HG02852 (cell line): ENCODE measurements around the gene OAS2.

Experiments
- ATAC-seq: cut with Tn5 transposase; IDR thresholded peaks from one replicate; pipeline ENCODE4 v1.9.1; 2021; ENCODE audit warnings: mild to moderate bottlenecking, moderate library complexity; ENCODE audit not compliant: unreplicated experiment

OAS2 gene

DNA sequence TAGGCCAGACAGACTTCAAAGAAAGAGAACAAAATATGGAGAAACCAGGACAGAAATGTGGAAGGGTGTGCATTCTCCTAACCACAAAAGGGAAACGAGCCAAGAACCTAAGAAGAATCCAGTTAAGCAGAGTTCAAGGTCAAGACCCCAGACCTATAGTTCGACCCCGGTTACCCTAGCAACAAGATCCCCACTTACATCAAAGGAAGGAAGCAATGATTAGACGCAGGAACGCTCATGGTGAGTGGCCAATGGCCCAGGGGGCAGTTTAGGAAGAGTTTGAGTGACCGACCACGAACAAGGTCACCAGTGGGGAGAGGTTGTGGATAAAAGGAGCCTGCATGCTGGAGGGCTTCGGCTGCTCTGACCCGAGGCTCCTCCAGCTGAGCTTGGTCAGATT lies 36.2 kb downstream of the OAS2 start:
- no peak for ATAC-seq

- no peak for ATAC-seq
These were observed 38.5 kb downstream of the OAS2 start for GRCh38 chr12:113016796-113017195.

- ATAC-seq = no peak
These were observed 40.7 kb downstream of the OAS2 start for GRCh38 chr12:113019025-113019424.

GRCh38 chr12:113021500-113021899 lies 43.2 kb downstream of the OAS2 start:
- no peak for ATAC-seq

DNA sequence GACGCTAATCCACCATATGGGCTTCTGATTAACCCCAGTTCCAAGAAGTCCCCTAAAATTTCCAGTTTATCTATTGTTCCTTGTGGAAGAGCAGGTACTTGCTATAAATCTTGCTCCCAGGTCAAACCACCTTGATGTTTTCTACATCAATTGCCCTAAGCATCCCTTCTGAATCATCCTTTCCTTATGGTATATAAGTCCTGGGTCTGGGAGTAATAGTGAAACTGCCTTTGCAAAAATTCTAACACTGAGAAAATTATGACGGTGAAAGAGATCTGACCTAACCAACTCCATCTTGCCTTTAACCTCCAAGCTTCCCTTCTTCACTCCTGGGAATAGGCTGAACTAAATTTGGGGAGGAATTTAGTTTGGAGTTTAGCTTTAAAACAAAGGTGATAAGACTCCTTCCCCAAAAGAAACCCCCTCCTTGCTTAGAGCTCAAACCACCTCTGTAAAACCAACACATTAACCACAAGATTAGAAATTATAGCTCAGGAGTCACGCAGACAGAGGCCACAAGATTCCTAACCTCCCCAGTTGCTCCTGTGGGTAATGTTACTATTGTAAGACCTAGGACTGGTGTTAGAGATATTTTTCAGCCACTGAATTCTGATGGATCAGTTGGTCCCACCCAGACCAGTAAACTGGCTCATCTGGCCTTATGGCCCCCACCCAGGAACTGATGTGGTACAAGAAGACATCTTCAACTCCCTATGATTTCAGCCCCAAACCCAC lies 44.4 kb downstream of the OAS2 start:
- no peak for ATAC-seq

DNA sequence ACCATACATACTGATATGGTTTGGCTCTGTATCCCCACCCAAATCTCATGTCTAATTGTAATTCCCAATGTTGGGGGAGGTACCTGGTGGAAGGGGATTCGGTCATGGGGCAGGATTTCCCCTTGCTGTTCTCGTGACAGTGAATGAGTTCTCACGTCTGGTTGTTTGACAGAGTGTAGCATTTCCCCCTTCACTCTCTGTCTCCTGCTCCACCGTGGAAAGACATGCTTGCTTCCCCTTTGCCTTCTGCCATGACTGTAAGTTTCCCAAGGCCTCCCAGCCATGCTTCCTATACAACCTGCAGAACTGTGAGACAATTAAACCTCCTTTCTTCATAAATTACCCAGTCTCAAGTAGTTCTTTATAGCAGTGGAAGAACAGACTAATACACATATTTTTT lies 49.4 kb downstream of the OAS2 start:
- ATAC-seq = no peak

DNA sequence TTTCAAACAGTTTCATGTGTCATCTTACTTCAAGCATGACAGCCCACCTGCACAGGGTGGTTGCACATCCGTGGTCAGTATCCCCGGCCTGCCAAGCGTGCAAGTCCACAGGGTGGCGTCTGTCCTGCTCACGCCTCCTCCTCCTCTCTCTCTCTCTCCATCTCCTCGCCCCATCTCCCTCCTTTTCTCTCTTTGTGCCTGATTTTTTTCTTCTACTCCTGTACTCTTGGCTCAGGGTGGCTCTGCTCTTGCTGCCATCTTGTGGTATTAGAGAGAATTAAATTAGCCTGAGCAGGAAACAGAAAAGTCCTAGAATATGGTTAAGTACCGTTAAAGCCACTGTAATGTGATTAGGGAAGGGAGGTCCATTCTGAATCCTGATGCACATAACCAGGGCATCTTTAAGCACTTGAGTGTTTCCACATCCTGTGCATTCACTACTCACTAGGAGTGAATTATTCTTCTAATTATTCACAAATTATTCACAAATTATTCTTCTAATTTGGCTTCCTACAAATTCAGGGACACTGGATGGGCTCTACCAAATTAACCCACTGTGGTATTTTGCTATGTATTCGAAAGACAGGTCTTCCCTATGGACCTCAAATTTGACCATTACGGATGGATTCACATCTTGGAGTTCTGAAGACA lies 52.7 kb downstream of the OAS2 start:
- ATAC-seq = no peak

GRCh38 chr12:113039911-113040445 lies 61.7 kb downstream of the OAS2 start:
- no peak for ATAC-seq

GRCh38 chr12:113040722-113041171 lies 62.4 kb downstream of the OAS2 start:
- no peak for ATAC-seq

GRCh38 chr12:113041560-113041959 lies 63.2 kb downstream of the OAS2 start:
- no peak for ATAC-seq

DNA sequence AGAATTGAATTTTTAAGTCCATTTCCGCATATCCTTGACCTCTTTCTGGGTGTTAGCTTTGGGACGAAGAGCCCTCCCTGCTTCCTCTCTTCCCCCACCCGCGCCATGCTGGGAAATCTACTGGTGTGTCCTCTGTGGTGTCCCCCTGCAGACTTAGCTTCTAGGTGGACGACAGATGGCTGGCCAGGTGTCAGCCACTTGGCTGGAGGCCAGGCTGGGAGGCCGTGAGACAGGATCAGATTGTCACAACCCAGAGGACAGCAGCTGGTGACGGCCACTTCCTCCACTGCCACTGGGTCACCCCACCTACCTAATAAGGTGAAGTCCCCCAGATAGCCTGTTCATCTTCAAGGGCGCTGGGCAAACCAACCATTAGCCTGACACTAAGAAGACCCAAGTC lies 64.9 kb downstream of the OAS2 start:
- no peak for ATAC-seq

- no peak for ATAC-seq
These were observed 66.2 kb downstream of the OAS2 start for GRCh38 chr12:113044516-113044915.

DNA sequence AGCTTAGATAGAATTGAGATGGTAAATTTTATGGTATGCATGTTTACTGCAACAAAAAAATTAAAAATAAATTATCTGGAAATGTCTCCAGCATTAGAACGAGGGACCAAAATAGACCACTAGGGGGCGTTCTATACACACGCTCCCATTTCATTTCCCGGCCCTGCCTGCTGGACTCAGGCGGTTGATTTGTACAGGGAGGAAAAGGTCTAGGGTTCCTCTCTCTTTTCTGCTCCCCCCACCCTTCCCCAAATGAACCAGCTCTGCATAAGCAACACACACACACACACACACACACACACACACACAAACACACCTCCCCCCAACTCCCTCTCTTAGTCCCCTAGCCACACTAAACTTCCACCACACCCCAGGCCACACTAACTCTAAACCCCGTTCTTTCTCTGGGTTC lies 70.4 kb downstream of the OAS2 start:
- no peak for ATAC-seq

- no peak for ATAC-seq
These were observed 71.8 kb downstream of the OAS2 start for GRCh38 chr12:113049976-113050742.

DNA sequence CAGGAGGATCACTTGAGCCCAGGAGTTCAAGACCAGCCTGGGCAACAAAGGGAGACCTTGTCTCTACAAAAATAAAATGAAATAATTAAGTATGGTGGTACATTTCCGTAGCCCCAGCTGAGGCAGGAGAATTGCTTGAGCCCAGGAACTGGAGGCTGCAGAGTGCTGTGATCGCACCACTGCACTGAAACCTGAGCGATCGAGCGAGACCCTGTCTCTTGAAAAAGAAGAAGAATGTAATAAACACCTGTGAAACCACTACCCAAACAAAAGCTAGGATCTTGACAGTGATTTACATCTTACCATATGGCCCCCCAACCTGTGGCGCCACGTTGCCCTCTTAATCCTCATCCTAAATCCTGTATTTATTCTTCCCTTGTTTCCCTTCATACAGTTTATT lies 72.5 kb downstream of the OAS2 start:
- no peak for ATAC-seq

DNA sequence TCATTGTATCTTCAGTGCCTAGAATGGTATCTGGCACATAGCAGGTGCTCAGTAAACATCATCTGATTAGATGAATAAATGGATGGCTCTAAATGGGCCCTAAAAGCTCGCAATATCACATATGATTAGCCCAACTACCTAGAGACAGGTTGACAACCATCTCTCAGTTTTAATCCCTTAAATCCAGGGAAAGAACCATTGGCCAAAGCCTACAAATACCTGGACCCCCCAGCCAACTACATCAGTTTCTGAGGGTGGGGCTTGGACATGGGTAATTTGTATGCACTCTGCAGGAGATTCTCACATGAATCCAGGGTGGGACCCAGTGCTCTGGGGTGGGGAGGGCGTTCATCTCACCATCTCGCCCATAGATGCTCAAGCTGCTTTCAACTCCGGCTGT lies 73.4 kb downstream of the OAS2 start:
- ATAC-seq = no peak

GRCh38 chr12:113052326-113052725 lies 74.0 kb downstream of the OAS2 start:
- no peak for ATAC-seq

DNA sequence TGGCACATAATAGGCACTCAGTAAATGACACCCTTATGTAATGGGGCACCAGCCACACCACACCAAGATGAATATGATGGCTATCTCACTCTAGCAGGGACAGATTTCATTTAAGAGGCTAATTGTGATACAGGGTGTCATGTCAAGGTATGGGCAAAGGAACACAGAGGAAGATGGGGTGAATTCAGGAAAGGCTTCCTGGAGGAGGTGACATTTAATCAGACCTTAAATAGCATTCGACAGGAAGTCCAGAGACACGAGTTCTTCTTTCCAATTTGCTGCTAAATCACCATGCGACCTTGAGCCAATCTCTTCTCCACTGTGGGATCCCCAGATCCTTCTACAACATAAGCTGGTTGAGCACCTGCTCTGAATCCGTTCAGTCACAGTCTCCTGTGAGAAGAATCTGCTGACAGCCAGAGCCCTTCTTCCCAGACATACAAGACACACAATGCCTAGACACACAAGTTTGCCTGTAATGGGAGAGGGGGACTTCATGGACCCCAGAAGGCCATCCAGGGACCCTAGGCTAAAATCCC lies 76.7 kb downstream of the OAS2 start:
- no peak for ATAC-seq

GRCh38 chr12:113055594-113056380 lies 77.5 kb downstream of the OAS2 start:
- no peak for ATAC-seq

- no peak for ATAC-seq
These were observed 78.0 kb downstream of the OAS2 start for GRCh38 chr12:113056381-113056630.
